ENCODE data around the gene COTL1.

DNA sequence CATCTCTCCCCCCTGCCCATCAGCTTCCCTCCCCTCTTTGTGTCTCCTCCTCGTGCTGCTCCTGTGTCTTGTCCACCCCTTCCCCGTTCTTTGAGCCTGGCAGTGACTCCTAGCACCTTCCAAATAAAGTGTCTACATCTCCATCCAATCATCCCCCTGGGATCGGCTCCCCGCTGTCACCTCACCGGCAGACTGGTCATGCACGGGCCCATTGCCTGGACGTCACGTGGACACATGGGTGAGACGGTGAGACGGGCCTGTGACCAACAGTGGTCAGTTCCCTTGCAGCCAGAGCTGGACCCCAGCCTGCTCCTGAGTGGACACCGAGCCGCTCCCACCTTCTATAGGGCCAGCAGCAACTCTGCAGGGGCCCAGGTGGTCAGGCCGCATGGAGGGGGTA, 46.4 kb downstream of the COTL1 start:
- TF ChIP-seq, protein P1, sequence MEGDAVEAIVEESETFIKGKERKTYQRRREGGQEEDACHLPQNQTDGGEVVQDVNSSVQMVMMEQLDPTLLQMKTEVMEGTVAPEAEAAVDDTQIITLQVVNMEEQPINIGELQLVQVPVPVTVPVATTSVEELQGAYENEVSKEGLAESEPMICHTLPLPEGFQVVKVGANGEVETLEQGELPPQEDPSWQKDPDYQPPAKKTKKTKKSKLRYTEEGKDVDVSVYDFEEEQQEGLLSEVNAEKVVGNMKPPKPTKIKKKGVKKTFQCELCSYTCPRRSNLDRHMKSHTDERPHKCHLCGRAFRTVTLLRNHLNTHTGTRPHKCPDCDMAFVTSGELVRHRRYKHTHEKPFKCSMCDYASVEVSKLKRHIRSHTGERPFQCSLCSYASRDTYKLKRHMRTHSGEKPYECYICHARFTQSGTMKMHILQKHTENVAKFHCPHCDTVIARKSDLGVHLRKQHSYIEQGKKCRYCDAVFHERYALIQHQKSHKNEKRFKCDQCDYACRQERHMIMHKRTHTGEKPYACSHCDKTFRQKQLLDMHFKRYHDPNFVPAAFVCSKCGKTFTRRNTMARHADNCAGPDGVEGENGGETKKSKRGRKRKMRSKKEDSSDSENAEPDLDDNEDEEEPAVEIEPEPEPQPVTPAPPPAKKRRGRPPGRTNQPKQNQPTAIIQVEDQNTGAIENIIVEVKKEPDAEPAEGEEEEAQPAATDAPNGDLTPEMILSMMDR (IDR thresholded peaks at IDR 0.05), result no peak
- no peak for TF ChIP-seq POLR2A (IDR thresholded peaks at IDR 0.05)
